ENCODE measurements around the gene NSG1. TPM values are rescaled to one million over a fixed set of nuclear protein-coding genes. Genes with fewer than 3 reads are reported as not detected.
"Not testable (repeated sequence)": the region's sequence is repeated elsewhere in the genome, so short reads cannot be mapped to it uniquely, and the experiment has no call there.

The NSG1 gene
- total RNA-seq, 1 donor from 2014 or later, result 71.9 TPM

GRCh38 chr4:4344915-4345527, 41.9 kb upstream of the NSG1 start:
- H3K27me3 Mint-ChIP-seq, result peaks cover 10% of the 10 kb centered on the region
- DNase-seq (ENCODE audit: extremely low spot score, unreplicated experiment), result no peak
- no peaks in the 10 kb centered on the region for H3K4me1 Mint-ChIP-seq (ENCODE audit: unreplicated experiment)
- no peak overlapping the region for H3K4me3 Mint-ChIP-seq
- no peaks in the 10 kb centered on the region for H3K36me3 Mint-ChIP-seq
- no peak overlapping the region for H3K27ac Mint-ChIP-seq
- TF ChIP-seq, protein P1, sequence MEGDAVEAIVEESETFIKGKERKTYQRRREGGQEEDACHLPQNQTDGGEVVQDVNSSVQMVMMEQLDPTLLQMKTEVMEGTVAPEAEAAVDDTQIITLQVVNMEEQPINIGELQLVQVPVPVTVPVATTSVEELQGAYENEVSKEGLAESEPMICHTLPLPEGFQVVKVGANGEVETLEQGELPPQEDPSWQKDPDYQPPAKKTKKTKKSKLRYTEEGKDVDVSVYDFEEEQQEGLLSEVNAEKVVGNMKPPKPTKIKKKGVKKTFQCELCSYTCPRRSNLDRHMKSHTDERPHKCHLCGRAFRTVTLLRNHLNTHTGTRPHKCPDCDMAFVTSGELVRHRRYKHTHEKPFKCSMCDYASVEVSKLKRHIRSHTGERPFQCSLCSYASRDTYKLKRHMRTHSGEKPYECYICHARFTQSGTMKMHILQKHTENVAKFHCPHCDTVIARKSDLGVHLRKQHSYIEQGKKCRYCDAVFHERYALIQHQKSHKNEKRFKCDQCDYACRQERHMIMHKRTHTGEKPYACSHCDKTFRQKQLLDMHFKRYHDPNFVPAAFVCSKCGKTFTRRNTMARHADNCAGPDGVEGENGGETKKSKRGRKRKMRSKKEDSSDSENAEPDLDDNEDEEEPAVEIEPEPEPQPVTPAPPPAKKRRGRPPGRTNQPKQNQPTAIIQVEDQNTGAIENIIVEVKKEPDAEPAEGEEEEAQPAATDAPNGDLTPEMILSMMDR (conservative IDR thresholded peaks at IDR 0.05), result no peak
- no peaks in the 10 kb centered on the region for H3K9me3 Mint-ChIP-seq

GRCh38 chr4:4347585-4347984, 39.3 kb upstream of the NSG1 start:
- DNase-seq (ENCODE audit: extremely low spot score, unreplicated experiment), result no peak
- H3K9me3 Mint-ChIP-seq, result no peaks in the 10 kb centered on the region
- H3K4me1 Mint-ChIP-seq (ENCODE audit: unreplicated experiment), result no peaks in the 10 kb centered on the region
- H3K36me3 Mint-ChIP-seq, result no peaks in the 10 kb centered on the region
- H3K27ac Mint-ChIP-seq, result no peak overlapping the region
- peaks cover 8% of the 10 kb centered on the region for H3K27me3 Mint-ChIP-seq
- TF ChIP-seq, protein P1 (conservative IDR thresholded peaks at IDR 0.05), result no peak
- H3K4me3 Mint-ChIP-seq, result no peak overlapping the region

- not testable (repeated sequence) for H3K27me3 Mint-ChIP-seq, H3K36me3 Mint-ChIP-seq, H3K27ac Mint-ChIP-seq
Observed at GRCh38 chr4:4348585-4348984, 38.3 kb upstream of the NSG1 start.

GRCh38 chr4:4349867-4350266, 37.0 kb upstream of the NSG1 start:
- Mint-ChIP-seq H3K36me3 (no peaks in the 10 kb centered on the region), H3K27ac (no peak overlapping the region), H3K9me3 (no peaks in the 10 kb centered on the region), H3K4me3 (no peak overlapping the region), H3K4me1 (ENCODE audit: unreplicated experiment) (no peaks in the 10 kb centered on the region), H3K27me3 (peaks cover 8% of the 10 kb centered on the region)
- TF ChIP-seq, protein P1 (conservative IDR thresholded peaks at IDR 0.05), result no peak
- DNase-seq (ENCODE audit: extremely low spot score, unreplicated experiment), result no peak

More at GRCh38 chr4:4348585-4348984, 38.3 kb upstream of the NSG1 start:
- H3K4me3 Mint-ChIP-seq; H3K4me1 Mint-ChIP-seq (ENCODE audit: unreplicated experiment); DNase-seq (ENCODE audit: extremely low spot score, unreplicated experiment); H3K9me3 Mint-ChIP-seq: not testable (repeated sequence)

GRCh38 chr4:4350909-4351308, 36.0 kb upstream of the NSG1 start:
- Mint-ChIP-seq H3K27ac (no peak overlapping the region), H3K9me3 (no peaks in the 10 kb centered on the region), H3K27me3 (peaks cover 12% of the 10 kb centered on the region), H3K4me1 (ENCODE audit: unreplicated experiment) (no peaks in the 10 kb centered on the region), H3K4me3 (no peak overlapping the region), H3K36me3 (no peaks in the 10 kb centered on the region)
- TF ChIP-seq, protein P1 (conservative IDR thresholded peaks at IDR 0.05), result no peak
- DNase-seq (ENCODE audit: extremely low spot score, unreplicated experiment), result no peak

DNA sequence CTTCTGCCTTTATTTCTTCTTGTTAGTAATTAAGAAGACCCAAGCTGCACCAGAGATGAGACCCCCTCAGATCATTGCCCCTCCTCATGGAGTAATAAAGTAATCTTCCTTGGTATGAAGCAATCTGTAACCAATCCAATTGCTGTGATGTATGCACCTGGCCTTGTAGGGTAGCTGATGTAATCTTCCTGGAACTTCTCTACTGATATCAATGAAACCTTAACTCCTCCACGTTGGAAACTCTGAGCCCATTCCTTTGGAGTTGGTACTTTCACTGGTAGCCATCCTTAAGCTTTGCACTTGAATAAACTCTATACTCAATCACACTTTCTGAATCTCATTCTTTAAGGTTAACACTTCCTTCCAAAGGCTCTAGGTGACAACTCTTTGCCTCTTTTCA, 31.6 kb upstream of the NSG1 start:
- no peak for DNase-seq (ENCODE audit: extremely low spot score, unreplicated experiment)
- TF ChIP-seq, protein P1 (conservative IDR thresholded peaks at IDR 0.05), result no peak
- H3K4me3 Mint-ChIP-seq, result no peak overlapping the region
- no peak overlapping the region for H3K27ac Mint-ChIP-seq
- H3K4me1 Mint-ChIP-seq (ENCODE audit: unreplicated experiment), result no peaks in the 10 kb centered on the region
- no peaks in the 10 kb centered on the region for H3K36me3 Mint-ChIP-seq
- H3K9me3 Mint-ChIP-seq, result no peaks in the 10 kb centered on the region
- peaks cover 19% of the 10 kb centered on the region for H3K27me3 Mint-ChIP-seq
